Hematopoietic multipotent progenitor cell treated with erythropoietin and hydrocortisone succinate and interleukin-3 and kit ligand, for 4 days (in vitro differentiated cells): ENCODE data around the gene DEDD2.

Source experiments
- DNase-seq: peaks from one replicate; pipeline ENCODE4 v3.0.0-alpha.2; 2015

The DEDD2 gene

DNA sequence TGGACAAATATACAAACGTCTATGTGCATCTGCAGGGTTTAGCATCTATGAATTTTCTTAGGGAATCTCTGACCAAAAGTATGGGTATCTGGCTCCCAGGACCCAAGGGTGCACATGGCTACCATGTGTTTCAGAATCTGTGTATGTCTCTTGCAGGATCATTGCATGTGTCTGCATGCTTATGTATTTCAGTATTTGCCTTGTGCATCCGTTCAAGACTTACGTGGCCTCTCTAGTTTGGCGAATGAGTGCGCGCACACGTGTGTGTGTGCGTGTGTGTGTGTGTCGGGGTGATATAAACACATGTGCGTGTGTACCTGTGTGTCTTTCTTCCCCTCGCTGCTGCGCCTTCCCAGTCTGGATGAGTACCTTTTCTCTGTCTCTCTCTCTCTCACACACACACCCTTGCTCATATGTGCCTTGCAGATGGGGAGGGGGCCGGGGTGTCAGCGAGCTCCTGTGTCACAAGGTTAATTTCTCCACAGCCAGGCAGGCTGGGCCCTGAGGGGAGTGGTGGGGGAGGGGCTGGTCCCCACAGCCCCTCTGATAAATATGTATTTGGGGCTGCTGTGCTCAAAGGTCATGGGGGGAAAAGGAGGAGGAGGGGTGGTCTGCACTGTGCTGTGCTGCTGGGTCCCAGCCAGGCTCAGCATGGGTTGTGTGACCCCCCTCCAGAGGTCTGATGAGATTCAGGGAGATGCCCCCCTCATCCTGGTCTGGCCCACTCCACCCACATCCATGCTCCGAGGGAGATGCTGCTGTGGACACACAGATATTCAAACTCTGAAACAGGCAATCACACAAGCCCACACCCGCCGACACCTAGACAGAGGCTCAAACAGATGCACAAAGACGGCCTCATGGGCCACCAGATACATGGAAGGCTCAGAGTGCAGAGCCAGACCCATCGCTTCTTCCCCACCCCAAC, 47.7 kb downstream of the DEDD2 start:
- DNase-seq = no peak

DNA sequence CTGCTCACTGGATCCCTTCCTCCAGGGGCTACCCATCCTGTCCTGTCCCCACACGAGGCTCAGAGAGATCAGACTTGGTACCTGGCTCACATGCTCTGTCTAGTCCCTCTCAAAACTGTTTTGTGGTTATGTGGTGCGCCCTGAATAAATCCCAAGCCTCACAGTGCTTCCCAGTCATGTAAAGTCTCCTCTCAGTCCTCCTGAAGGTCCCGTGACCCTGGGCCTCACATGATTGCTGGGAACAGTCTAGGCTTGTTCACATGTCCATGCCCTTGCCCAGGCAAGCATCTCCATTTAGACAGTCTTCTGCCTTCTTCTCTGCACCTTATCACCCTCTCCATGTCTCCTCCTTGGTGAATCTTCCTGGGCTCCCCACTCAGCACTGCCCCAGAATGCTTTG, 49.3 kb downstream of the DEDD2 start:
- DNase-seq = no peak

DNA sequence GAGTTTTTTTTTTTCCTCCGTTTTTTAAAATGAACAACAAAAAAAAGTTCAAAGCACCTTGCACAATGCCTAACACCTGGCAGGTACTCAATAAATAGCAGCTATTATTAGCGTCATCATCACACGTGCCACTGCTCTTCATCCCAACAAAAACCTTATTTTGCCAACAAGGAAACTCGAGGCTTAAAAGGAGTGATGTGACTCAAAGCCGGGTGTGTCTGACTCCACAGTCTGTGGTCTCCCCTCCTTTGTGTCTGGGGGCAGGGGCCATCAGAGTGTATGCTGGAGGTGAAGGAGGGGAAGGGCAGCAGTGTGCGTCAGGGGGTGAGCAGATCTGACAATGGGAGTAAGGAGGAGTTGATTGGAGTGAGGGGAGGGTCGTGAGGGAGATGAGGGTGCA, 51.2 kb downstream of the DEDD2 start:
- no peak for DNase-seq

DNA sequence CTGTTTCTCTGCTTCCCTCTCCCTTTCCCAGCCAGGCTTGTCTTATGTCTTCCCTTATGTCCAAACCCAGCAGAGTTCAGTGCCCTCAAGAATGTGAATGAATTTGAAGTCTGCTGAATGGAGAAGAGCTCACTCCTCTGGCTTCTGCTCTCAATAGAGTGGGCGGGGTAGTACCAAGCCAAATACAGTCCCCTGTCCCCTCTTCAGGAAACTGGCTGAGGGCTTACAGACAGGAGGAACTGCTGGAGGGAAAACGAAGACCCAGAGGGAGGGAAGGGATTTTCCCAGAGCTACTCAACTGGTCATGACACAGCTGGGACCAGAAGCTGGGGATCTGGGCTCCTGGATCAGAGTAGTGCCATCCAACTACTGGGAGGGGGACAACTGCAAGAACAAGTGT, 52.3 kb downstream of the DEDD2 start:
- DNase-seq = no peak

DNA sequence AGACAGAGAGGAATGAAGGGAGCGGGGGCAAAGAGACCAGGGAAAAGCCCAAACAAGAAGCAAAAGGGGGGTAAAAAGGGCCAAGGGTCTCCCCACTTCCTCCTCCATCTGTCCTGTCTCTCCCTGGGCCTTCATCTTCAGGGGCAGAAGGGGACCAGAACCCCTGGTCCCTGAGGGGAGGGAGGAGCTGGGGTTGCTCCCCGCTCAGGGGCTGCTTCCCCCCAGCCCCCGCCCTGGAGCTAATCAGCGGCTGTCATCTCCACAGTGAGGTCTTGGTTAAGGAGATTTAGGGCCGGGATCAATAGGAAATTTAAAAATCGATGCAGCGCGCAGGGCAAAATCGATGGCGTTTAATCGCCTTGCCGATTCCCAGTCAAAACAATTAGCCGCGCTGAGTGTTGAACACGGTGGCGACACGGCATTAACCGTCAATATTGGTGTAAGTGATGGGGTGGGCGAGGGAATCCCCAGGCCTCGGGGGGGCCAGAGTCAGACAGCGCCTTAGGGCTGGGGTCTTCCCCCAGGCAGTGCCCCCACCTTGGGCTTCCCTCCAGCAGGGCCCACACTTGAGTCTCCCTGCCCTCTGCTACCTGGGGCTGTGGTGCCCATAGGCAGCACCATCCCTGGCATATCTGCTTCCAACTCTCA, 55.7 kb downstream of the DEDD2 start:
- no peak for DNase-seq

DNA sequence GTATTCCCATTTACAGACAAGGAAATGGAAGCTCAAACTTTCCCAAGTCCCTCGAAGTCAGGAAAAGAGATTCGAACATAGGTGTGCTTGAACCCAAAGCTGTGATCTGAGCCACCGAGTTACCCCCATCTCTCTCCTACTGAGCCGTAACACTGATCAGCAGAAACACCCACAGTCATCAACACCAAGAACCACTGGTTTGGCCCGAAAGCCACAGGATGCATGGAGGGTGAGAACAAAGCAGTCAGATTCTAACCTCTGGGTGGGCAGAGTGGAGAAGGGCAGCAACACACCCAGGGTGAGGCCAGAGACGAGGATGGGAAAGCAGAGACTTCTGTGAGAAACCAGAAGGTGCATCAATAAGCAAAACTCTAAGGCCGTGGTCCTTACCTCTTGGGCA, 57.5 kb downstream of the DEDD2 start:
- no peak for DNase-seq

DNA sequence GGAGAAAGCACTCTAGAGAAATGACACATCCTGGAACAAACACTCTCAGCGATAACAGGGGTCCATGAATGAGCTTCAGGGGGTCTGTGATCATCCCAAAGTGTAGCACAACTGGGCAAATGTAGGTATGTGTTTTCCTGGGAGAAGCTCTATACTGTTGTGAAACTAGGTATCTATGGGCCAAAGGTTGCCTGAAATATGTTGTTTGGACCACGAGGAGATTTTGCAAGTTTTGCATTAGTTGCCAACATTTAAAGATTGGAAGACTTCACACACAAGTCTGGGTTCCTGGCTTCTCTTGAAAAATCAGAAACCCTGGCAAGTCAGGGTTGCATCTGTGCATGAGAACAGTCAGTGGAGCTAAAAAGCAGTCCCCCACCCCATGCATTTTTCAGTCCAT, 58.6 kb downstream of the DEDD2 start:
- no peak for DNase-seq

DNA sequence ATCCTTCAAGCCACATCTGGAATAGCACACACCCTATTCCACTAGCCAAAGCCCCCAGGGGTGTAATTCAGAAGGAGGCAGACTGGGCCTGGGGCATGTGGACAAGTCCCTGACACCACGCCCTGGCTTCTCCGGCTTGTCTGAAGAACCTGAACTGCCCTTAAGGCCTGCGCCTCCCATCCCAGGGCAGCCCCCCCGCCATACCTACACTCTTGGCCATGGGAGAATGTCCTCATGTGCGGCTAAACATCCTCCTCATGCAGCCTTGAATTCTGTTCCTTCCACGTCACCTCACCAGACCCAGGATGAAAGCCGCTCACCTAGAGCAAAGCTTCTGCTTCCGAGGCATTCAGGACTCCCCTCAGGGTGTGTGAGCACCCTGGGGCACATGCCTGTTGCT, 60.9 kb downstream of the DEDD2 start:
- DNase-seq = no peak

DNA sequence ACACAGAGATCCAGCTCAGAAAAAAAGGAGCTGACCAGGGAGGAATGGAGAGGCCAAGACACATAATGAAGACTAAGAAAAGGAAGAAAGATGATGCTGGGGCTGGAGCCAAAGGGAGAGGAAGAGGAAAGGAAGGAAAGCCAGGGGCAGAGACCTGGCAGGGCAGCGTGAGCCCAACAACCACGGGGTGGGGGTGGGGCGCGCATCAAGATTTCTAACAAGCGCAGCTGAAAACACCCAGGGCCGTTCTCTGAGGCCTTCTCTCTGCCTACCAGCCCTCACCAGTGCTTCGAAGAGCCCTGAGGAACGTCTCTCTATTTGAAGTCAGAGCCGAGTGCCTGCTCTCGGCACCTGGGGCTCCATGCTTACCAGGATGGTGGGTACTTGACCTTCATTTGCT, 61.7 kb downstream of the DEDD2 start:
- DNase-seq = no peak

DNA sequence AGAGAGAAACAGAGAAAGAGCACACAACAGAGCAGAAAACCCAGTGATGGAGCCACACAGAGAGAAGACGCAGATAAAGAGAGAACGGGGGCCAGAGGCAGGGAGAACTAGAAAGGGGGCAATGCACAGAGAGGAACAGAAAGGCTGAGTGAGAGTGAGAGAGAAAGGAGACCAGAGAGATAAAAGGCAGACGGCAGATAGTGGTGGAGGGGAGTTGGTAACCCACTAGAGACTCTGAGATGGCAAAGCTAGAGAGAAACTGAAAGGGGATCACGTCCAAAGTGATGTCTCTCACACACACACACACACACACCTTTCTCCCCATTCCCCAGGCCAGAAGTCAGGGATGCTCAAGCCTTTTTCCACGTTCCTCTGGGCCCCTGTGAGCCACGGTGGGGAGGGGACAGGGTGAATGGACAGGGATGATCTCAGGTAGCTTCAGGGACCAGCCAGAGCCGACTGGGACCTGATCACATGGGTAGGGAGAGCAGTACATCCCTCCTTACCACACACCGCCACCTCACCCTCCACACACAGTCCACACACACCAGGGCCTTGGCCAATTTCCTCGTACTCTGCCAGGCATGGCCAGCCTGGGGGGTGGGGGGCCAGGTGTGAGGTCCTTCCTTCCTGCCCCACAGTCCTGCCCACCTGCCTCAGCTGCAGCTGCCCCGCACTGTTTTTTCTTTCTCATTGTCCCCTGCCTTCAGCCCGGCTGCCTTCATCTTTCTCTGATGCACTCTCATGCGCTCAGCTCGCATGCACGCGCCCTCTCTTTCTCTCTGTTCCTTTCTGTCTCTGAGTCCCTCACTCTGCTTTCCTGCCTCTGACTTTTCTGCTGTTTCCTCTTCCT, 62.8 kb downstream of the DEDD2 start:
- DNase-seq = no peak

DNA sequence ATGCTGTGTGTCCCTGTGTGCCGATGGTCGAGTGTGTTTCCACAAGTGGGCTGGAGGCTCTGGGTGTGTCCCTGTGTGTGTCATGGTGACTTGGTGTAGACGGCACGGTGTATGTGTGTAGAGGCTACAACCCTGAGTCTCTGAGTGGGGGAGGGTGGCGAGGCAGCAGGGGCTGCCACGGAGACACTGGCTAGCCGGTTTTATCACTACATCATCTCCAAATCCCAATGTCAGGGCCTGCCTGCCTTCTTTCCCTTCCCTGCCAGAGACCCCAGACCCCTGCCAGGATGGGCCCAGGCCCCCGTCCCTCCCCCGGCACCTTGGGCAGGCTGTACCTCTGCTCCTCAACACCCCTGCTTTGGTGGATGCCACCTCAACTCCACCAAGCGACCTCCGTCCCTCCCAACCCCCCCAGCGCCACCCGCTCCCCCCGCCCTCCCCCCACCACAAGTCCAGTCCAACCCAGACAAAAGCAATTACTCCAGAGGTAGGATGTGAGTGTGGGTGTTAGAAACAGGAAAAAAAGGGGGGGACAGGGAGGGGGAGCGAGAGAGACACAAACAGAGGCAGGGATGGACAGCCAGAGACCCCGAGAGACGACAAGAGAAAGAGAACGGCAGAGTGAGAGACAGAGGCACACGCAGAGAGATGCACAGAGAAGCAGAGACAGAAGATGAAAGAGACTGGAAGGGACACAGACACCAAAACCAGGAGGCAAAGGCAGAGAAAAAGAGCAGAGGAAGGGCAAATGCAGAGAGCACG, 63.6 kb downstream of the DEDD2 start:
- no peak for DNase-seq

DNA sequence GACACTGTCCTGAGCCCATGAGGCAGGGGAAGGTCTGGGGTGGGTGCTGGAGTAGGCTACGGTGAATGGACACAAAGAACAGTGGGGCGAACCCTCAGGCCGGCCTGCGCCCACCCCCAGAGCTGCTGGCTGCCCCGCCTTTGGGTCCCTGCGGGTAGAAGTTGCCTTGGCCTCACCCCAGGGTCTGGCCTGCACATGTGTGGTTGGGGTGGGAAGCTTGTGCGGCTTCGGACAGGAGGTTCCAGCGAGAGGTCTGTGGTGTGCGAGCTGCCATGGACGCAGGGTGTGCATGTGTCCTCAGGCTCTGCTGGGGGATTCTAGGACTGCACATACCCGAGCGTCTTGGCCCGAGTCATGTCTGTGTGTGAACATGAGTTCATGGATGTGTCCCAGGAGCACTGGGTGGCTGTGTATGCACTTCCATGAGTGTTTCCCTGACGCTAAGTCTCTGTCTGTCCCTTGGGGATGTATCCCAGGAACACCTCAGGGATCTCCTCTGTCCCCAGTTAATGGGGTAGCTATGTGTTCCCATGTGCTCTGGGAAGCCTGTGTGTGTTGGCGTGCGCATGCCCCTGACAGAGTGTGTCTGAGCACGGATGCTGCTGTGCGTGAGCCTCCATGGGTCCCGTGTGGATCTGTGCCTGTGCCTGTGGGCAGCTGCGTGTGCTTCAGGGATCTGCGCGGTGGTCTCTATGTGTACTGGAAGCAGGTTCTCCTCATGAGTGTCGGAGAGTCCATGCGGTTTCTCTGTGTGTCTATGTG, 64.4 kb downstream of the DEDD2 start:
- no peak for DNase-seq

DNA sequence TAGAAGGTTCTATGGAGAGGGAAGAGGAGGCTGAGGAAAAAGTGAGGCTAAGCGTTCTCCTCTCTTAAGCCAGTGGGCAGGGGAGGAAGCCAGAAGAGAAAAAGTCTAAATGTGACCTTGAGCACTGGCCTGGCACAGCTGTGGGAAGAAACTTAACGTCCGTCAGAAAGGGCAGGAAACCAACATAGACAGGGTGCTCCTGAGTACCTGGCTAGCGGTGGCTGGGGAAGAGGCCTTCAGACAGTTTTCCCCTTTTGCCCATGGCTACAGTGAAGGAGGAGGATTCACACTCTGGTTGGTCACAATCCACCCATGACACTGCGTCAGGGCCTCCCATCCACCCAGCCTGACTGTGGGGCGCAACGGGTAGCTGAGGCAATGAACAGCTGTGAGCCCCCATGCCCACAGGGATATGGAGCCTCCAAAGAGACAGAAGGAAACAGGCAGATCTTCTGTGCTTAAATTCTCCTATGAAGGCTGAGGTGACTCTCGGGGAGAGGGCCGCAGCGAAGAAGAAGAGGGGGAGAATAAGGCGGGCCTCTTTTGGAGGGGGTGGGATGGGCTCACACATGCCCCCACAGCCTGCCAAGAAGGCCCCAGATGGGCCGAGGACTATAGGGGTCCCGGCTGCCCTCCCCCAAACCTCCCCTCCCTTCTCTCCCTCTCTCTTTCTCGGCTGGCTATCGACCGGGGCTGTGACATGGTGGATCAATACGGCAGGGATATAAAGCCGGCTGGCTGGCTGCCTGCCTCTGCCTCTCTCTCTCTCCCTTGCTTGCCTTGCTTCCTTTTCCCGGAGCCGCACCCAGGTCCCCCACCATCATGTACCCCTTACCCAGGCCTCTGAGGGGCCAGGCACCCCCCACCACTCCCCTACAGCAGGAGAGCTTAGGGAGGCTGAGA, 65.4 kb downstream of the DEDD2 start:
- DNase-seq = no peak

DNA sequence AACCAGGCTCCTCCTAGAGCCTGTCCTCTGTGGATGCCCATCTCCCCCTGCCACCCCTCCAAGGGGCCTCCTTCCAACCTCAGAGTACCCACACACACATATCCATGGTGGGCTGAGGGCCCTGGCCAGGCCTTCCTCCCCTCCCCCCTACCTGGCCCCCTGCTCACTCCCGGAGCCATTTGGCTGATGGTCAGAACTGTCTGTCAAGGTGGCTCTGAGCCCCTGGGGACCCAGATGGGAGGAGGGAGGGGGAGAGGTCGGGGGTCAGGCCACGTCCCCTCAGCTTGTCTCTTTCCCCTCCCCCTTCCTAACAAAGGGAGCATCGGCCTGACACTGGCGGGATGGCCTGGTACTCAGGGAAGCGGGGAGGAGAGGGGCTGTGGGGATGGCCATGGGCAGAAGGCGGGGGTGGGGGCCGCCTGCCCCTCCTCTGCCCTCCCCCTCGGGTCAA, 66.5 kb downstream of the DEDD2 start:
- no peak for DNase-seq

DNA sequence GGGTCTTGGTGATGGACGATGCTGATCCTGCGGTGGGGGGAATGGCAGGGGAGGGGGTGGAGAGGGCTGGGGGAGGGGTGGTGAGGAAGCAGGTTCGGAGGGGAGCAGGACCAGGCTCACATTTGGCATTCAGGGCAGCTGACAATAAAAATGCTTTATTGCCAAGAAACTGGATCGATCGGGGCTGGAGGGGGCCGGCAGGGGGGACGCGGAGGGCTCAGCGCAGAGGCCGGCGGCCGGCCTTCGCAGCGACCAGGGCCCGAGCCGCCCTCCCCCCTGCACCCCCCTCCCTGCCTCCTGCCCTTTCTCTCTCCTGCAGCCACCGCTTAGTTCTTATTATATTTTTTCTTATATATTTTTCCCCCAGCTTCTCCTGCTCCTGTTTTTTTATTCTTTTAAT, 67.1 kb downstream of the DEDD2 start:
- DNase-seq = no peak

DNA sequence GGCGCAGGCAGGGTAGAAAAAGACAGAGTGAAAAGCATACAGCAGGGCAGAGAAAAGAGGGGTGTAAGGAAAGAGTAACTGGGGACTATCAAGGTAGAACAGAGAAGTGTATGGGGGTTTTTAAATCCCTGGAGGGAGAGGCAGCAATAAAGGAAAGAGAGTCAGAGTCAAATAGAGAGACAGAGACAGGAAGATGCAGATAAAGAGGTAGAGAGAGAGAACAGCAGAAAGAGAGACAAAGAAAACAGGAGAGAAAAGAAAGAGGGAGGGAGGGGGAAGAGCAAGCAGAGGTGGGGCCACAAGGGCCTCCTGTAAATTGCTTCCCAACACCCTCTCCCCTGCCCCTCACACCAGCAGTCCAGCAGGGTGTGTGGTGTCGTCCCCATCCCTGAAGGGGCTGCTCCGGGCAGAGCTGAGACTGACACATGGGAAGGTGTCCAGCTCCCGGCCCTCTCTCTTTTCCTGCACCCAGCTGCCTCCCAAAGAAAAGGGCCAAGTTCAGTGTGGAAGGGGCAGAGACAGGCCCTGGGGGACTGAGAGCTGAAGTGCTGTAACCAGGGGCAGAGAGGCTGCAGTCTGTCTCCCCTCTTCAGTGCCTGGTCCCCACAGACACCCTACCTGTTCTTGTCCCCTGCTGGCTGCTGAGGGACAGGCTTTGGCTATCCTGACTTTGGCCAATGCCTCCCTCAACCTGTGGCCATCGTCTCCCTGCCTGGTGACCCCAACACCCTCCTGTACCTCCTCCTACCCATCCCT, 67.9 kb downstream of the DEDD2 start:
- DNase-seq = no peak
